ENCODE results near the gene CAMK1.
"Not testable (repeated sequence)": the region's sequence is repeated elsewhere in the genome, so short reads cannot be mapped to it uniquely, and the experiment has no call there.

The CAMK1 gene

DNA sequence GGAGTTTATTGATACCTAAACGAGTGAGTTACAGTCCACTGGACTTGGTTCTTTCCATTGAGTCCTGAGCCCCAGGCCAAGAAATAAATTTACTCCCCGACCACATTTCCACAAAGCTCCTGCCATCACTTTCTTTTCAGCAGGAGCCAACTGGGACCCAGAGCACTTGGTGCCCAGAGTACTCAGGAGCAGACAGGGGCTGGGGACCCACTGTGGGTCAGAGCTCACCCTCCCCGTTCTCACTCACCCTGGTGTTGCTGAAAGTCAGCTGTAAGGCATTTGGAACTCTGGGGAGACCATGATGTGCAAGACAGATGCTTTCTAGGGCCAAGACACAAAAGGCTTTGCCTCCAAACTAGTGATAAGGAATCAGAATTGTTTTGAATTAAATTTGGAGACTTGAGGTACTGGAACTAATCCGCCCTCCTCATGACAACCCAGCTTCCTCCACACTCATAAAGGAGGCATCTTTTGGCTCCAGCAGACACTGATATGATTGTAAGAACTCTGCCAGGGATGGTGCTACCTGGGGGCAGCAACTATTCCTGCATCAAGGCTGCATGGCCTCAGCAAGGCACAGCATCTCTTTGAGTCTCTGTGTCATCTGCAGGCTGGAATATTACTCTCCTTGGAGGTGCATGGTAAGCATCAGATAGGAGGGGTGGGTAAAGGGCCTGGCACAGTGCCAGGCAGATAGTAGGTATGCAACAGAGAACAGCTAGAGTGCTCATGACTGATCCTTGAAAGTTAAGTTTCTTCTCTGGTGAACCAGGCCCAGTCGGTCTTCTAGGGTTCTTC, 7.3 kb upstream of the CAMK1 start:
- DNase-seq (ENCODE audit: low read depth in 3 of 3), result peak in 1 of 3 experiments; percentile 22

DNA sequence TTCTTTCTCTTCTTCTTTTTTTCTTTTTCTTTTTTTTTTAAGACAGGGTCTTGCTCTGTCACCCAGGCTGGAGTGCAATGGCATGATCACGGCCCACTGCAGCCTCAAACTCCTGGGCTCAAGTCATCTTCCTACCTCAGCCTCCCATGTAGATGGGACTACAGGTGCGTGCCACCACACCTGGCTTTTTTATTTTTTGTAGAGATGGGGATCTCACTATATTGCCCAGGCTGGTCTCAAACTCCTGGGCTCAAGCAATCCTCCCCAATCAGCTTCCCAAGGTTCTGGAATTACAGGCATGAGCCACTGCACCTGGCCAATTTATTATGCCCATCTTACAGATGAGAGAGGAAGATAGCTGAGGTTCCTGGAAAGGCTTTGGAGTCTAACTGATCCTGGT, 1.3 kb upstream of the CAMK1 start:
- DNase-seq (ENCODE audit: low read depth in 3 of 3), result not testable (repeated sequence)

DNA sequence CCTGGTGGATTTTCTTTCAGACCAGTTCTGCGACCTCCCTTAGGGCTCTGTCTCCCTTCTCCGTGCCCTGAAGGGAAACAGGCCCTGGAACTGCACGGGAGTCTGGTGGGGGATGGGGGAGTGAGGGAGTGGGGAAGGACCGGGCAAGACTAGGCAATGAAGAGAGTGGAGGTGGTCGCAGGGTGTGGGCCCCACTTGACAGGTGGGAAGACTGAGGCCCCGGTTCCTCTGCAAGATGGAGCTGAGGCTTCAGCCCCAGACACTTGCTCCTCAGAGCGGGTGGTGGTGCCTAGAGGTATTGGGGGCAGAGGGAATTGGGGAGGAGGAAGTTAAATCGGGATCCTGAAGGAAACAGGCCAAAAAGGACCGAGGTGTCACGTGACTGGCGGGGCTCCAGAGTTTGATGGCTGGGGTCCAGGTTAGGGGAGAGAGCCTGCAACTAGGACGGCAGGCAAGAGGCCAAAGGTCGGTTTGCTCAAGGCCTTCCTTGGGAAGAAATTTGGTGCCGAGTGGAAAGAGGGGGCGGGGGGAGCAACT, 597 bp upstream of the CAMK1 start:
- no peak for DNase-seq (ENCODE audit: low read depth in 3 of 3)

DNA sequence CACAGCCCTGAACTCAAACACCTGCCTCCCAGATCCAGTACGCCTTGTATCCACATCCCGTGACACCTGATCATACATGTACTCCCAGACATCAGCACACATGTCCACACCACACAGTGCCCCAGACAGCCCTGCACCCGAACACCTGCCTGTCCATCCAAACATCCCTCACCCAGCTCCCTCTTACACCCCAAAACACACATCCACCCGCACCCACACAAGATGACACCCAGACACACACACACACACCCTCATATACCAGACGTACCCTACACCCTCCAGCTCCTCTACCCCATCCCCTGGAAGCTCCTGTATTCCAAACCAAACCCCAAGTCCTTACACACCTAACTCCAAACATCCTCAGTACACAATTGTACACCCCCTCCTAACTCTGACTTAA, 735 bp downstream of the CAMK1 start:
- no peak for DNase-seq (ENCODE audit: low read depth in 3 of 3)

DNA sequence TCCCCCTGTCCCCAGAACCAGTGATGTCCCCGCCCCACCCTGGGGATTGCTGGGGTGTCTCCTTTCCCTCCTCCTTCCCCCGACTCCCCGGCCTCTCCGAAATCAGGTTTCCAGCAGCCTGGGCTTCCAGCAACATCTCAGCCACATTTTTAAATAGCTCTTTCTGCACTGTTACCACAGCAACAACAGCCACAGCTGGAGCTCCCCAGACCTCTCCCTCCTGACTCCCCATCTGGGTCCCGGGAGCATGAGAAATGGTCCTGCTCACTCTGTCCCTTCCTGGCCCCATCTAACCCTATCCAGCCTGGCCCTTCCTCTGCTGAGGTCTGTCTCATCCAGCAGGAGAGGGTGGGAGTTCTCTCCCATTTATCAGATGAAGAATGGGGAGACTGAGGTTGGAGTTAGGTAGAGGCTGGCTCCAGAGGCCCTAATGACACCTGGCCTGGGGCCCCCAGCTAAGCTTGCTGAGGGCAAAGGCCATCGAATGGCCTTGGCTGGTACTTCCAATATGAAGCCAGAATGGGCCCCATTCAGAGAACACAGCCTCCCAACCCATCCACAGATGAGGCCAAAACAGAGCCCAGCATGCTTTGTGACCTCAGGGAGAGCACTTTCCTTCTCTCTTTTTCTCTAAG, 1.5 kb downstream of the CAMK1 start:
- DNase-seq (ENCODE audit: low read depth in 3 of 3), result no peak

DNA sequence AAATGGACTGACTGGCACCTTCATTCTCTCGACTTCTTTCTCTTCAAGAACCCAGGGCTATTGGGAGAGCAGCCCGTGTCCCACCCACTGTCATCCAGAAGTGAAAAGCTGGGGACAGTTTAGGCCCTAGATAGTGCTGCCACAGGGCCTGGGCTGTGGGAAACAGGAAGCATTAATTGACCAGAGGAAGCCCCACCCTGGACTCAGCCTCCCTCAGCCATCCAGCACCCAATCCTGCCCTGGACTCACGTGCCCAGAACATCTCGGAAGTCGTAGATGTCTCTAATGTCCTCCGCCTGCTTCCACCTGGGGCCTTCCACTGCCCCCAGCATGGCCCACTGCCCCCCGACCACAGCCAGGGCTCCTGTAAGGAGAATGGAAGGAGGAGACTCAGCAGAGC, 2.3 kb downstream of the CAMK1 start:
- no peak for DNase-seq (ENCODE audit: low read depth in 3 of 3)

DNA sequence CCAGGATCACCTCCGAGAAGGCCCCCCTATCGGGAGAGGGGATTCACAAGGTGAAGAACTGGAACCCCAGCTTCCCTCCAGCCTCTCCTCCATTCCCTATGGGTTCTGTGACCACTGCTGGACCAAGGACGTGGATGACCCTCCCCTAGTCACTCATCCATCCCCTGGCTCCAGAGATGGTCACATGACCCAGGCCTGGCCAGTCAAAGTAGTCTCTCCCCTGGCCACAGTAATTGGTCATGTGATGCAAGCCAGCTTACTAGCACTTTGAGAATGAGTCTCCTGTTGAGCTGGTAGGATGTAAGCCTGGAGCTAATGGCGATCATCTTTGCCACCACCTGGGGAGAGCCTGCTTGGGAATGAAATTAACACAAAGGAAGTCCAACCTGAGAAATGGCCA, 3.9 kb downstream of the CAMK1 start:
- no peak for DNase-seq (ENCODE audit: low read depth in 3 of 3)

DNA sequence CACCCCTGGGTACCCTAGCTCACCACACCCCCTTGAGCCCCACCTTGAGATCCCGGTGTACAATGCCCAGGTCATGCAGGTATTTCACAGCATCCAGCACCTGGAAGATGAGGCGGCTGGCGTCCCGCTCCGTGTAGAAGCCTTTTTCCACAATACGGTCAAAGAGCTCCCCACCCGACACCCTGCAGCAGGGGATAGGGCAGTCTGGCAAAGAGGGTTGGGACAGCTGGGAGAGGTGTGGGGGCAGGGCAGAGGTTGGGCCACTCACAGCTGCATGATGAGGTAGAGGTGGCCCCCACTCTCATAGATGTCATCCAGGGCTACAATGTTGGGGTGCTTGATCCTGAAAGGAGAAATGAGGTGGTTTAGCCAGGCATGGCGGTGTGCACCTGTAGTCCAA, 6.9 kb downstream of the CAMK1 start:
- DNase-seq (ENCODE audit: low read depth in 3 of 3), result no peak

DNA sequence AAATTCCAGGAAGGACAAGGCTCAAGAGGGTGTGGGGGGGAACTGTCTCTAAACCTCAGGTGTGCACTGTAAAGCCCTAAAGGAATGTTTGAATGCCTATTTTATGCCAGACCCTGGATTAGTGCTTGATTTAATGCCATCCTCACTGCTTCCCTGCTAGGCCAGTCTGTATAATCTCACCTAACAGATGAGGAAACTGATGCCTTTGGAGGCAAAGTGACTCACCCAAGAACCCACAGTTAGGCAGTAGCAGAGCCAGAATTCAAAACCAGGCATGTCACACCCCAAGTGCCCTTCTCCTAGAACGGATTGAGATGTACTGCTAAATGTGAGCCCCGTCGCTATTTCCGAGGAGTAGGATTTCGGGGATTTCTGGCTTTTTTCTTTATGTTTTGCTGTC, 7.8 kb downstream of the CAMK1 start:
- no peak for DNase-seq (ENCODE audit: low read depth in 3 of 3)

DNA sequence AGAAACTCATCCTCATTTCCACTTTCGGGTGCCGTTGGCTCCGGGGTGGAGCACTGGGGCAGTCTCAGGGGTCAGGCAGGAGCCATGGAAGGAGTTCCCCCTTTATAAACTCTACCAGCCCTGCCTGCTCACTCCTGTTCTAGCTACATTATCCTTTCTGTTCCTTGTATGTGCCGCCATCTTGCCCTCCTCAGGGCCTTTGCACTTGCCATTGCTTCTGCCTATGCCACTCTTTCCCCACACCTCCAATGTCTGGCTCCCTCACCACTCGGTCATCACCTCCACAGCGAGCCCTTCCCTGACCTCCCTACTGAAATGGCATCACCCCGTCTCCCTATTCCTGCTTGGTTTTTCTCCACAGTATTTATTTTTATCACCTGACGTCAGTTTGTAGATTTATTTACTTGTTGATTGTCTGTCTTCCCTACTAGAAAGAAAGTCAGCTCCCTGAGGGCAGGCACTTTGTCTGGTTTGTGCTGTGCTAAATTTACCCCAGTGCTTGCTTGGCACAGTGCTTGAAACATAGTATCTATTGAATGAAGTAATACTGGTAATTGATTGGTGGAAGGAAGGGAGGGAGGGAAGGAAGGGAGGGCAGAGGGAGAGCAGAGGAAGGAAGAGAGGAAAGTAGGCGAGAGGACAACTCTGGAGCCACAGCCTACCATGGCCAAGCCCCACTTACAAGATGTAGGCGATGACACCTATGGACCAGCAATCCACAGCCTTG, 8.8 kb downstream of the CAMK1 start:
- no peak for DNase-seq (ENCODE audit: low read depth in 3 of 3)

DNA sequence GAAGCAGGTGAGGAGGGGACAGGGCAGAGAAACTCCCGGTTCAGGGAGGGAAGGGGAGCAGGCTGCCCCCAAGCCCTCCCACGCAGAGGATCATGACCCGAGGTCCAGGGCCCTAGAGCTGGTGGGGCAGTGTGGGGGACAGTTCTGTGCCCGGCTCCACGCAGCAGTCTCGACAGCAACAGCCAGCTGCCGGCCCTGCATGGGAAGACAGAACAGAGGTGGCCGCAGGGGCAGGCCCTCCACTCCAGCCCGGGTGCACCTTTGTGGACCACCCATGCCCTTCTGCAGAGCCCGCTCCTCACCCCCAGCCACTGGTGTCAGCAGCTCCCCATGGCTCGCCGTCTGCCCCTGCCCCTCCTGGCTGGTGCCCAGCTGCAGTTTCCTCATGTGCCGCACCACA, 12.3 kb downstream of the CAMK1 start:
- no peak for DNase-seq (ENCODE audit: low read depth in 3 of 3)

DNA sequence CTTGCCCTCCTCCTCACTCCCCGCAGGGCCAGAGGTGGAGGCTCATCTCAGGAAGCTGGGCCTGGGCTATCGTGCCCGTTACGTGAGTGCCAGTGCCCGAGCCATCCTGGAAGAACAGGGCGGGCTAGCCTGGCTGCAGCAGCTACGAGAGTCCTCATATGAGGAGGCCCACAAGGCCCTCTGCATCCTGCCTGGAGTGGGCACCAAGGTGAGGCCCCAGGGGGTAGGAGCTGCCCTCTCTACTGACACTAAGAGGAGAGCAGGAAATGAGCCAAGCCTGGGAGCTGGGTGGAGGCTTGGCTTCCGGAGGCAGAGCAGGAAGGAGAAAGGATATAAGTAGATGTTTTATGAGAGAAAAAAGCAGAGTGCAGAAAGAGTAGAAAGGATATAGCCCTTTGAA, 15.1 kb downstream of the CAMK1 start:
- no peak for DNase-seq (ENCODE audit: low read depth in 3 of 3)

DNA sequence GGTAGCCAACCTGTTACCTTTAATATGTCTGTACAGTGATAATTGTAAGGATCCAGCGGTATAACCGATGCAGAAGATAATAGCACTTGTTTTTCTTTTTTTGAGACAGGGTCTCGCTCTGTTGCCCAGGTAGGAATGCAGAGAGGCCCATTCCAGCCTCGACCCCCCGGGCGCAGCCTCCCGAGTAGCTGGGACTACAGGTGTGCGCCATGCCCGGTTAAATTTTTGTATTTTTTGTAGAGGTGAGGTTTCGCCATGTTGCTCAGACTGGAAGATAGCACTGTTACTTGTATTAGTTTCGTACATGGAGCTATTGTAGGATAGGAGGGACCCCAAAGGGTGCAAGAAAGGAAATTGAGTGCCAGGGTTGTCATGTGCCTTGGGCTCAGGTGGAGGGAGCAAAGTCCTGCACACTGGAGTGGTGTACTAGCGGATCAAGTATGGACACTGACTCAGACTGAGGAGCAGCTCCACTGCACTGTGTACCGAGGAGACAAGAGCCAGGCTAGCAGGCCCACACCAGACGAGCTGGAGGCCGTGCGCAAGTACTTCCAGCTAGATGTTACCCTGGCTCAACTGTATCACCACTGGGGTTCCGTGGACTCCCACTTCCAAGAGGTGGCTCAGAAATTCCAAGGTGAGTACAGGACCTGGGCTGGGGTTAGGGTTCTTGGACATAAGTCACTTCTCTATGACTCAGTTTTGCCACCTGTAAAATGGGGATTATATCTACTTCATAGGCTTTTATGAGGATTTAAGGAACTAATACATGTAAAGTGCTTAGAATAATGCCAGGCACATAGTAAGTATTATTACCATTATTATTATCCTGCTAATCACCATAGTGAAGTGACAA, 19.0 kb downstream of the CAMK1 start:
- DNase-seq (ENCODE audit: low read depth in 3 of 3), result no peak

DNA sequence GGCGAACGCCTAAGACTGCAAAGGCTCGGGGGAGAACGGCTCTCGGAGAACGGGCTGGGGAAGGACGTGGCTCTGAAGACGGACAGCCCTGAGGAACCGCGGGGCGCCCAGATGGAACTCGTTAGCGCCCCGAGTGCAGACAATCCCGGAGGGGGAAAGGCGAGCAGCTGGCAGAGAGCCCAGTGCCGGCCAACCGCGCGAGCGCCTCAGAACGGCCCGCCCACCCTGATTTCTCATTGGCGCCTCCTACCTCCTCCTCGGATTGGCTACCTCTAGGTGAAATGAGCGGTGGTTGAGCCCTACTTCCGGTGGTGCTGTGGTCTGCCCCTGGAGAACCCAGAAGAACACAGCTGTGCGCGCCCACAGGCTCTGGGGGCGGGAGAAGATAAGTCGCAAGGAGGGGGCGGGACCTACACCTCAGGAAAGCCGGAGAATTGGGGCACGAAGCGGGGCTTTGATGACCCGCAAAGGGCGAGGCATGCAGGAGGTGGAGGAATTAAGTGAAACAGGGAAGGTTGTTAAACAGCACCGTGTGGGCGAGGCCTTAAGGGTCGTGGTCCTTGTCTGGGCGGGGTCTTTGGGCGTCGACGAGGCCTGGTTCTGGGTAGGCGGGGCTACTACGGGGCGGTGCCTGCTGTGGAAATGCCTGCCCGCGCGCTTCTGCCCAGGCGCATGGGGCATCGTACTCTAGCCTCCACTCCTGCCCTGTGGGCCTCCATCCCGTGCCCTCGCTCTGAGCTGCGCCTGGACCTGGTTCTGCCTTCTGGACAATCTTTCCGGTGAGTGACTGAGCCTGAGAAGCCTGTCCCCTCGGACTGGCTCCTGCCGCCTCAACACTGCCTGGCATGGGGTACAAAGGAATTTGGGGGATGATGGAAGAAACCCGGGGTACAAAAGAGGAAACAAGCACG, 19.8 kb downstream of the CAMK1 start, which contains the start of gene OGG1:
Gene OGG1 (plus strand): TSS at position 308 of the 911 bp plus-strand sequence. CDS start 335 bp downstream, at position 643.
- peak; percentile 85 to 96 (median 90) for DNase-seq (ENCODE audit: low read depth in 3 of 3)

DNA sequence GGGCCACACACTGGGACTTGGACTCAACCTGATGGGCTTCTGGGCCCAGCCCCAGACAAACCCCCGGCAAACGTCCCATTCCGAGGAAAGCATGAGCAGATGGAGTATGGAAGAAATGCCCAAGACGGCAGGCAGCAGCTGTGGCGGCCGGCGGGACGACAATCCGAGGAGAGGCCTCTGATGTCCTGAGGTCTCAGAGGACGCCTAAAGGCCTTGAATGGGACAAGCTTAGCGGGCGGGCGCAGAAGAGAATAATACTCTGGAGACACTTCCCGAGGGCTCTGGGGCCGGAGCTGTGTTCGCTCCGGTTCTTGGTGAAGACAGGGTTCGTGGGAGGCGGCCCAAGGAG, 20.5 kb downstream of the CAMK1 start:
- DNase-seq (ENCODE audit: low read depth in 3 of 3), result no peak

DNA sequence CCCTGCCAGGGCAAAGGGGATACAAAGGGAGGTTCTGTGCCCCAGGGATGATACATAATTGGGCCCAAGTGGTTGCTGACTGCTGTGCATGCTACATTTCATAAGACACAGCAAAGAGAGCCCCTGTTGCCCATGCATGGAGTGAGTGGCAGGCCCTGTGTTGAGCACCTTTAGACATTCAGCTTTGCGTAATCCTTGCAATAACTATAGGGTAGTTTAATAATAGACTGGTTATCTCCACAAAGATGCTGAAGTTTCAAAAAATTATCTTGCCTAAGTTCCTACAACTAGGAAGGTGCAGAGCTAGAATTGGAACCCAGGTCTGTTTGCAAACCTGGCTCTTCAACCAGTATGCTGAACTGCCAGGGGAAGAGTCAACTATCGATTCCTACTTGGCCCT, 21.7 kb downstream of the CAMK1 start:
- DNase-seq (ENCODE audit: low read depth in 3 of 3), result no peak

DNA sequence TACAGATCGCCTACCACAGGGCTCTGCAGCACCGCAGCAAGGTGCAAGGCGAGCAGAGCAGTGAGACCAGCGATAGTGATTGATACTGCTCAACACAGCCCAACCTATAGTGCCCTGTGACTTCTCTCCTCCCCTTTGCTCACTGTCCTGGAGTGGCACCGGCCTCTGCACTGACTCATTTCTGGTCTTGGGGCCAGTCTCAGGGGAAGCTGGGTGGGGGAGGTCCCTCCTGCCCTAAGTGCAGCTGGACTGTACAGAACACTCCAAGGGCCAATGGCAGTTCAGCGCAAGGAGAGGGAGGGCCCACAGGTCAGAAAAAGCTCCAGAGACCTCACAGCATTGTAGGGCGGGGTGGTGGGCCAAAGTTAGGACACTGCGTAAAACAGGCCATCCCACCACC, 22.5 kb downstream of the CAMK1 start:
- no peak for DNase-seq (ENCODE audit: low read depth in 3 of 3)

DNA sequence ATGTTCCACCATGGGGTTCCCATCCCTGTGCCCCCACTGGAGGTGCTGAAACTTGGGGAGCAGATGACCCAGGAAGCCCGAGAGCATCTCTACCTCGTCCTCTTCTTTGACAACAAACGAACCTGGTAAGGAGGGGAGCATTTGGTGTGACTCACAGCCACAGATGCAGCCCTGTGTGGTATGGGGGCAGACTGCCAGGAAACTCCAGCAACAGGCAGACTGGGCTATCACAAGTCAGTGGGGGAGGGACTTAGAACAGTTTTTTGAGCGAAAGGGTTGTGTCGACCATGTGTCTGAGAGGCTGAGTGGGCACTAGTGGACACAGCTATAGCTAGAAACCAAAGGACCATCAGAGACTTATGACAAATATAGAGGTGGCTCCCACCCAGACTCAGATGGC, 23.4 kb downstream of the CAMK1 start:
- no peak for DNase-seq (ENCODE audit: low read depth in 3 of 3)

DNA sequence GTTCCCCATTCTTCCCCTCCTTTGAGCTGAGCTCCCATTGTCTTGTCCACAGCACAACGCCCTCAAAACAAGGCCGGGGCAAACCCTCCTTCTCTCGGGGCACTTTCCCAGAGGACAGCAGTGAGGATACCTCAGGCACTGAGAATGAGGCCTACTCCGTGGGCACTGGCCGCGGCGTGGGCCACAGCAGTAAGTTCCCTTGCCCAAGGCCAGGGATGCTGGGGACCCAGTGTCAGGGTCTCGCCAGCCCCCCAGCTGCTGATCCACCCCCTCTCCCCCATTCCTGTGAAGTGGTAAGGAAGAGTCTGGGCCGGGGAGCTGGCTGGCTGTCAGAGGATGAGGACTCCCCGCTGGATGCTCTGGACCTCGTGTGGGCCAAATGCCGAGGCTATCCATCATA, 24.2 kb downstream of the CAMK1 start:
- DNase-seq (ENCODE audit: low read depth in 3 of 3), result no peak

DNA sequence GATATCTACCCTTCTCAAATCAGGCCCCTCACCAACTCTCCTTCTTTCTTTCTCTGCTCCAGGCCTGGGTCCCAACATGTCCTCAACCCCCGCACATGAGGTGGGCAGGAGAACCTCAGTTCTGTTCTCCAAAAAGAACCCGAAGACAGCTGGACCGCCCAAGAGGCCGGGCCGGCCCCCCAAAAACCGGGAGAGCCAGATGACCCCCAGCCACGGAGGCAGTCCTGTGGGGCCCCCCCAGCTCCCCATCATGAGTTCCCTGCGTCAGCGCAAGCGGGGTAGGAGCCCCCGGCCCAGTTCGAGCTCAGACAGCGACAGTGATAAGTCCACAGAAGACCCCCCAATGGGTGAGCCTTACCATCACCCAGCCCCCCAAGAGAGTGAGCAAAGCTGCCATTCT, 25.6 kb downstream of the CAMK1 start:
- DNase-seq (ENCODE audit: low read depth in 3 of 3), result no peak

DNA sequence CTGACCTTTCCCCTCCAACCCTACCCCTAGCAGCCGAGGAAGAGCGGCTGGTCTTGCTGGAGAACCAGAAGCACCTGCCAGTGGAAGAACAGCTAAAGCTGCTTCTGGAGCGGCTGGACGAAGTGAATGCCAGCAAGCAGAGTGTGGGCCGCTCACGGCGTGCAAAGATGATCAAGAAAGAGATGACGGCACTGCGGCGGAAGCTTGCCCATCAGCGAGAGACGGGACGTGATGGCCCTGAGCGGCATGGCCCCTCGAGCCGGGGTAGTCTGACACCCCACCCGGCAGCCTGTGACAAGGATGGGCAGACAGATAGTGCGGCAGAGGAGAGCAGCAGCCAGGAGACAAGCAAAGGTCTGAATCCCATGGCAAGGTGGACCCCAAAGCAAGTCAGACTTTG, 26.2 kb downstream of the CAMK1 start:
- no peak for DNase-seq (ENCODE audit: low read depth in 3 of 3)
